Glomerular visceral epithelial cell (primary cell): ENCODE results near the gene TUNAR.

Experiments used
- DNase-seq: peaks from one replicate; pipeline ENCODE4 v3.0.0-alpha.2; 2016; ENCODE audit errors: extremely low spot score

The TUNAR gene

GRCh38 chr14:95872777-95873176 is 3.9 kb upstream of the TUNAR start:
- DNase-seq: no peak

- DNase-seq: no peak
These were observed 536 bp upstream of the TUNAR start for GRCh38 chr14:95875831-95876760.

GRCh38 chr14:95877633-95878032 is 1.0 kb downstream of the TUNAR start:
- no peak for DNase-seq

GRCh38 chr14:95884377-95884776 is 7.7 kb downstream of the TUNAR start:
- no peak for DNase-seq

GRCh38 chr14:95885278-95885677 is 8.6 kb downstream of the TUNAR start:
- no peak for DNase-seq

GRCh38 chr14:95885866-95886265 is 9.2 kb downstream of the TUNAR start:
- DNase-seq: no peak

GRCh38 chr14:95886366-95887056 is 9.9 kb downstream of the TUNAR start:
- no peak for DNase-seq

- DNase-seq: no peak
These were observed 10.7 kb downstream of the TUNAR start for GRCh38 chr14:95887351-95887750.

GRCh38 chr14:95889236-95889979 is 12.8 kb downstream of the TUNAR start:
- DNase-seq: no peak

GRCh38 chr14:95891742-95892141 is 15.1 kb downstream of the TUNAR start:
- DNase-seq: no peak

- DNase-seq: no peak
These were observed 15.5 kb downstream of the TUNAR start for GRCh38 chr14:95892142-95892541.

- DNase-seq: peak; percentile 12
These were observed 19.1 kb downstream of the TUNAR start for GRCh38 chr14:95895720-95896119.

- DNase-seq: no peak
These were observed 20.0 kb downstream of the TUNAR start for GRCh38 chr14:95896498-95897135.

GRCh38 chr14:95897280-95897679 is 20.6 kb downstream of the TUNAR start:
- no peak for DNase-seq

GRCh38 chr14:95901054-95901453 is 24.4 kb downstream of the TUNAR start:
- DNase-seq: no peak

- DNase-seq: no peak
These were observed 25.7 kb downstream of the TUNAR start for GRCh38 chr14:95902273-95902826.

GRCh38 chr14:95903165-95903564 is 26.5 kb downstream of the TUNAR start:
- DNase-seq: no peak

- DNase-seq: no peak
These were observed 27.0 kb downstream of the TUNAR start for GRCh38 chr14:95903616-95904107.

GRCh38 chr14:95906591-95906990 is 30.0 kb downstream of the TUNAR start:
- no peak for DNase-seq

- no peak for DNase-seq
These were observed 34.0 kb downstream of the TUNAR start for GRCh38 chr14:95910628-95911027.

GRCh38 chr14:95911456-95911855 is 34.8 kb downstream of the TUNAR start:
- DNase-seq: no peak
